ENCODE data around the gene RPS6KA1.

RPS6KA1 gene

DNA sequence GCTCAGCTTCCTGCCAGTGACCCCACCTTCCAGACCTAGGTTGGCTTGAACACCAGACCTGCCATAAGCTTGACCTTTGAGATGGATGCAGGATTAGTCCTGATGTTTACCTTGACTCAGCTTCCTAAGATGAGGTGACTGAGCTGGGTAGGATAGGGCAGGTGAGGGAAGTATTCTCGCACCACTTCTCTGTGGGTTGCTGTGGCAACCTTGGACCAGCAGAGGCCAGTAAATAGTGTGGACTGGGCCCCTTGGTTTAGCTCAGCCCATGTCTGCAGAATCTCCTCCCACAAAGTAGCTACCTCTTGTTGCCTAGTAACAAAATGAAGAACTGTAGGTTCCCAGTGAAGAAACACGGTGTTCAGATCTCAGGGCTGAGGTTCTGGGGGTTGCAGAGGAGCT, 8.4 kb downstream of the RPS6KA1 start:
- no peaks in the 10 kb centered on the region for H3K36me3 ChIP-seq (ENCODE audit: insufficient read depth, low read length)
- no peak overlapping the region for H3K4me3 ChIP-seq (ENCODE audit: low read length)
- H3K27me3 ChIP-seq (ENCODE audit: insufficient read depth, low read length), result no peaks in the 10 kb centered on the region
- peaks cover 5% of the 10 kb centered on the region for H3K4me1 ChIP-seq (ENCODE audit: insufficient read depth, low read length)
- H3K9me3 ChIP-seq (ENCODE audit: low read length), result no peaks in the 10 kb centered on the region
- no peak overlapping the region for H2AFZ ChIP-seq (ENCODE audit: low read depth, low read length)

DNA sequence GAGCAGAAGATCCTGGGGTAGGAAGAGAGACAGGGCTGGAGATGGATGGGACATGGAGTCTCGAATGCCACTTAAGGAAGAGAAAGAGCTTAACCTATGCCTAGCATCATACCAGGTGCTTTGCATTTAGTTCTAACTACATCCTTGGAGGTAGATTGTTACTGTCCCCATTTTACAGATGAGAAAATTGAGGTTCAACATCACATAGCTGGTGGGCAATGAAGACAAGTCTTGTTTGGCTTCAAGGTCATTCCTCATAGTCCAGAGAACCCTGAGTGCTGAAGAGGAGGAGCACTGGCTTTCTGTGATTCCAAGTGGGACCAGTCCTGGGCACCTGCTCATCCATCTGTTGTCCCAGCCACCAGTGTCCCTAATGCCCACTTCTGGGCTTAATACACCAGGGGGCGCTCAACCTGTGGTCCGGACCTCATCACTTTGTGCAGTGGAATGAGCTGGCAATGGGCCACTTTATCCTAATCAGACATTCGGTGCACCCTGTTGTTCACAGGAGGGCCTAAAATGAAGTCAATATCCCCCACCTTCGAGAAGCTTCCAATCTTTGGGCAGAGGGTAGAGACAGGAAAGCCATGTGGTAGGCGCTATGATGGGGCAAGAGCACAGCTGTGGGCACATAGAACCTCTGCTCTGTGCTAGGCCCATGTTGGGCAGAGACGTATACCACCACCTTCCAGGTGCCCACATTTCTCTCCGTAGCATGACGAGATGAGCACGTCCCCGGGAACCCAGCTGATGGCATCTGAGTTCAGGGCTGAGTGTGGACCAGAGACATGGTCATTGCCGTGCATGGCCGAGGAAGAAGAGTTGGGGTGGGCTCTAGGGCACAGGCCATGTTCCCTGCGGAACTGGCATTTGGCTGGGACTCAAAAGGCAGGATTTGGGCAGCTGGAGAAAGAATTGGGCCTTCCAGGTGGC, 9.2 kb downstream of the RPS6KA1 start:
- Histone ChIP-seq H3K9me3 (ENCODE audit: low read length) (no peaks in the 10 kb centered on the region), H3K4me3 (ENCODE audit: low read length) (no peak overlapping the region), H2AFZ (ENCODE audit: low read depth, low read length) (no peak overlapping the region), H3K27me3 (ENCODE audit: insufficient read depth, low read length) (no peaks in the 10 kb centered on the region), H3K36me3 (ENCODE audit: insufficient read depth, low read length) (no peaks in the 10 kb centered on the region), H3K4me1 (ENCODE audit: insufficient read depth, low read length) (peaks cover 5% of the 10 kb centered on the region)

DNA sequence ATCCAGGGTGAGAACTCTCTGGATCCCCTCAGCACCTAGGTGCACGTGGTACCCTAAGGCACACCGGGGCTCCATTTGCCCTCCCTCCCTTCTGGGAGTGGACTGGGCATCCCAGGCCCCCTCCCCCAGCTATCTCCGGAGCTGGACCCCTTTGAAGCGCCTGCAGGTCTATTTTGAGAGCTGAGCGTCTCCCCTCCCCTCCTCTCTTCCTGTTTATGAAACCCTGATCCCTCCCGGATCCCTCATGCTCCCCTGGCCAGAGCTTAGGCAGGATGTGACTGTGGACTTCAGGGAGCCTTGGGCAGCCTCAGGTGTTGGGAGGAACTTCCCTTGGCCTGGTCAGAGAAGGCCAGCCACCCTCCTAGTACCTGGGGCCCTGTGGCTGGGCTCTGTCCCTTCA, 10.2 kb downstream of the RPS6KA1 start:
- no peaks in the 10 kb centered on the region for H3K27me3 ChIP-seq (ENCODE audit: insufficient read depth, low read length)
- H3K9me3 ChIP-seq (ENCODE audit: low read length), result no peaks in the 10 kb centered on the region
- H3K36me3 ChIP-seq (ENCODE audit: insufficient read depth, low read length), result no peaks in the 10 kb centered on the region
- no peak overlapping the region for H2AFZ ChIP-seq (ENCODE audit: low read depth, low read length)
- no peak overlapping the region for H3K4me3 ChIP-seq (ENCODE audit: low read length)
- peaks cover 5% of the 10 kb centered on the region for H3K4me1 ChIP-seq (ENCODE audit: insufficient read depth, low read length)

DNA sequence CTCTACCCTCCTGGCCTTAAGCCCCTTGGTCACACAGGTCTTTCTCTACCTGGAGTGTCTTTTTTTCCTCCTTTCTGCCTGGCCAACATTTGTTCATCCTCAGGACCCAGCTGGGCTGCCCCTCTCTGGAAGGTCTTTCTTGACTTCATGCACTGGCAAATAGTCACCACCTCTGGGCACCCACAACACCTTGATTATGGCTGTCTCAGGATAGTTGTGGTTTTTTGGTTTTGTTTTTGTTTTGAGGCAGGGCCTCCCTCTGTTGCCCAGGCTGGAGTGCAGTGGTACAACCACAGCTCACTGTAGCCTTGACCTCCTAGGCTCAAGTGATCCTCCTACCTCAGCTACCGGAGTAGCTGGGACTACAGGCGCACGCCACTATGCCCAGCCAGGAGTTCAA, 10.8 kb downstream of the RPS6KA1 start:
- H2AFZ ChIP-seq (ENCODE audit: low read depth, low read length), result no peak overlapping the region
- H3K27me3 ChIP-seq (ENCODE audit: insufficient read depth, low read length), result no peaks in the 10 kb centered on the region
- no peaks in the 10 kb centered on the region for H3K36me3 ChIP-seq (ENCODE audit: insufficient read depth, low read length)
- H3K4me1 ChIP-seq (ENCODE audit: insufficient read depth, low read length), result peaks cover 5% of the 10 kb centered on the region
- no peak overlapping the region for H3K4me3 ChIP-seq (ENCODE audit: low read length)
- no peaks in the 10 kb centered on the region for H3K9me3 ChIP-seq (ENCODE audit: low read length)

DNA sequence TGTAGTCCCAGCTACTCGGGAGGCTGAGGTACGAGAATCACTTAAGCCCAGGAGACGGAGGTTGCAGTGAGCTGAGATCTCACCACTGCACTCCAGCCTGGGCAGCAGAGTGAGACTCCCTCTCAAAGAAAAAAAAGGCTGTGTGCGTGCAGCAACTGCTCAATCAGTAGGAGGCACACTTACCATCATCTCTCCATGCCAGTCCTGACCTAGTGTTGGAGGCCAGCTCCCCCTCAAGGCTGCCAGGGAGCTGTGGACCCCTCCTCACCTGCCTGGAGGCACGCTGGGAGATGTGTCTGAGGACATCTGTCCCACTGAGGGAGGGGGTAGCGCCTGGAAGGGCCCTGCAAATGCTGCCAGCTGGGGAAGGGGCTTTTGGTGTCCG, 11.9 kb downstream of the RPS6KA1 start:
- no peak overlapping the region for H3K4me3 ChIP-seq (ENCODE audit: low read length)
- H3K27me3 ChIP-seq (ENCODE audit: insufficient read depth, low read length), result no peaks in the 10 kb centered on the region
- no peak overlapping the region for H2AFZ ChIP-seq (ENCODE audit: low read depth, low read length)
- no peaks in the 10 kb centered on the region for H3K9me3 ChIP-seq (ENCODE audit: low read length)
- peaks cover 5% of the 10 kb centered on the region for H3K4me1 ChIP-seq (ENCODE audit: insufficient read depth, low read length)
- no peaks in the 10 kb centered on the region for H3K36me3 ChIP-seq (ENCODE audit: insufficient read depth, low read length)

DNA sequence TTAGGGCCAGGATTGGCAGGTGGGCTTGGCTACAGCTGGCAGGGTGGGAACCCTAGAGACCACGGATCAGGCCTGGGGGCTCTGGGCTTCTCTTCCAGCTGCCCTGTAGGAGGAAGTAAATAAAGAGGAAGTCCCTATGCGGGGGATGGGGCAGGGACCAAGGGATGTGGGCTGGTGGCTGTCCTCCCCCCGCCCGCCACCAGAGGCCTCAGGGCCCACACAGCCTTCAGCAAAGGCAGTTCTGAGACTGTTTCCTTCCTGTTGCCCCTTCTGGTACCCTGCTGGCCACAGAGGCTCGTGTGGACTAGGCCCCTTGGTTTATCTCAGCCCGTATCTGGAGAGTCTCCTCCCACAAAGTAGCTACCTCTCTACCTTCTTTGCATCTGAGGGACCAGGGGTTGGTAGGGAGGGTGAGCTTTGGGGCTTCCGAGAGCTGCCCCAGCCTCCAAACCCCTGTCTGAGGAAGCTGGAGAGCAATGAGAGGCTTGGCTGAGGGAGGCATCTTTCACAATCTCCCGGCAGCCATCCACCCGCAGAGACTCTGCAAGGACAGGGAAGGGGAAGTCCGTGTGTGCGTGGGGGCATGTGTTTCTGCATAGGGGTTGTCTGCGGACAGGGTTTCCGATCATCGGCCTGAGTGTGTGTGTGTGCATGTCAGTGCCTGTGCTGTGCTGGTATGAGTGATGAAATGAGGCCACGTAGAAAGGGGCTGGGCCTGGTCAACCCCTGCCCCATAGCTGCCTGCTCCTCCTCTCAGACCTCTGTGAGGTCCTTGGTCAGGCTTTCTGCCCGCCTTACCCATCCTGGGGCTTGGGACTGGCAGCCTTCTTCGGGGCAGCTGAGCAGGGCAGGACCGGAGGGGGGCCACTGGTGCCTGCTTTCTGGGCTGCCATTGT, 12.5 kb downstream of the RPS6KA1 start:
- H3K36me3 ChIP-seq (ENCODE audit: insufficient read depth, low read length), result no peaks in the 10 kb centered on the region
- no peak overlapping the region for H2AFZ ChIP-seq (ENCODE audit: low read depth, low read length)

DNA sequence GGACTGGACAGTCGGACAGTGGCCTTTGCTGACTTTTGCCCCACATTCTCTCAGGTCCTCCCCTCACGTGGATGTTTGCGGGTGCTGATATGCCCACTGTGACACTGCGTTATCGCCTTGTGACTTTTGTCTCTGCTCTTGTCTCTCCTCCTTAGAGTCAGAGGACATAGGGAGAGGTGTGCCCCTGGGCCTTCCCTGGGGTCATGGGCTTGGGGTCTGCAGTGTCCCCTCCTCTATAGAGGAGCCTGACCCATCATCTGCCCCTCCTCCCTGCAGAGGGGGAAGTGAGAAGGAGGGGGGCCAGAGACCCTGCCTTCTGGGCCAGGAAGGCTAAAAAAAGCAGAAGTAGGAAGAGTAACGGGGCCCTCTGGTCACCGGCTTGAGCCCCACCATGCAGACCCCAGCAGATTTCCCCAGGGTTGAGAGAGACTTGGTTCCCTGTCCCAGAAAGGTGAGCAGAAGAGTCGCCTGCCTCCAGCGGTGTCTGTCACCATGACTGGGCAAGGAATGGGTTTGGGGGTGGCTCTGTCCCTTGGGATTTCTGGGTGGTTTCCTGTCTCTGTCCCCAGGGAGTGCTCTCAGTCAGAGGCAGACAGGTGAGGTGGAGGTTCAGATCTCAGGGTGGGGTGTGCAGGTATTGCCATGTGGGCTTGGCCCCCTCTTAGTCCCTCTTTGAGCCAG, 13.3 kb downstream of the RPS6KA1 start:
- Histone ChIP-seq H3K4me3 (ENCODE audit: low read length) (no peak overlapping the region), H3K9me3 (ENCODE audit: low read length) (no peaks in the 10 kb centered on the region)

More for the DNA sequence above, 12.5 kb downstream of the RPS6KA1 start:
- H3K4me1 ChIP-seq (ENCODE audit: insufficient read depth, low read length), result peaks cover 5% of the 10 kb centered on the region
- no peaks in the 10 kb centered on the region for H3K9me3 ChIP-seq (ENCODE audit: low read length)
- no peak overlapping the region for H3K4me3 ChIP-seq (ENCODE audit: low read length)
- H3K27me3 ChIP-seq (ENCODE audit: insufficient read depth, low read length), result no peaks in the 10 kb centered on the region

DNA sequence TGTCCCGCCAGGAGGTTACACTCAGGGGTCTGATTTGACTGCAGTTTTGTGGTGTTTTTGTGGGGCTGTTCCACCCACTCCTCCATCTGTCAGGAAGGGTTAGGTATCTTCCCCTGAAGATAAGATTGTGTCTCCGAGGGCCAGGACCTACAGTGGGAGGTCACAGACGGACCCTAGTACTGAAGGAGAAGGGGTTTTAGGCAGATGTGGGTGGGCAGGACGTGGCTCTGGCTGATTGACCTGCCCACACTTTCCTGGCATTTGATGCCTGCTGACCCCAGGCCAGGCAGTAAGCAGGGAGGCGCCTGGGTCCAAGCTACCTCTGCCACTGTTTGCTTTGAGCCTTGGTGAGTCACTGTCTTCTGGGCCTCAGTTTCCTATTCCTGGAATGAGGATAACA, 13.9 kb downstream of the RPS6KA1 start:
- Histone ChIP-seq H3K27me3 (ENCODE audit: insufficient read depth, low read length) (no peaks in the 10 kb centered on the region), H3K36me3 (ENCODE audit: insufficient read depth, low read length) (no peaks in the 10 kb centered on the region), H3K9me3 (ENCODE audit: low read length) (no peaks in the 10 kb centered on the region), H2AFZ (ENCODE audit: low read depth, low read length) (no peak overlapping the region), H3K4me3 (ENCODE audit: low read length) (no peak overlapping the region), H3K4me1 (ENCODE audit: insufficient read depth, low read length) (peaks cover 5% of the 10 kb centered on the region)

More for the DNA sequence above, 13.3 kb downstream of the RPS6KA1 start:
- Histone ChIP-seq H3K36me3 (ENCODE audit: insufficient read depth, low read length) (no peaks in the 10 kb centered on the region), H2AFZ (ENCODE audit: low read depth, low read length) (no peak overlapping the region), H3K27me3 (ENCODE audit: insufficient read depth, low read length) (no peaks in the 10 kb centered on the region), H3K4me1 (ENCODE audit: insufficient read depth, low read length) (peaks cover 5% of the 10 kb centered on the region)

DNA sequence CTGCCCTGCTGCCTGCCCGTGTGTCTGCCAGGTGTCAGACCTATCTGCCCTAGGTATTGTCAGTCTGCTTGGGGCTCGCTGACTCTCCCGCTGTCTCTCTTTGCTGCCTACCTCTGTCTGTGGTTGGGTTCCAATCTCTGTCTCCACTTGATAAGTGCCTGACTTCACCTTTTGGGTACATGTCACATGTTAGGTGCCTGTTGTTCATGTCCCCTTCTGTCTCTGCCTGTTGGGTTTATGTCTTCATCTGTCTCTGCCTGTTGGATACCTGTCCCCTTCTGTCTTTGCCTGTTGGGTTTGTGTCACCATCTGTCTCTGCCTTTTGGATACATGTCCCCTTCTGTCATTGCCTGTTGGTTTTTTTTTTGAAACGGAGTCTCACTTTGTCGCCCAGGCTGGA, 14.6 kb downstream of the RPS6KA1 start:
- peaks cover 5% of the 10 kb centered on the region for H3K4me1 ChIP-seq (ENCODE audit: insufficient read depth, low read length)
- H3K27me3 ChIP-seq (ENCODE audit: insufficient read depth, low read length), result no peaks in the 10 kb centered on the region
- no peaks in the 10 kb centered on the region for H3K36me3 ChIP-seq (ENCODE audit: insufficient read depth, low read length)
- no peak overlapping the region for H3K4me3 ChIP-seq (ENCODE audit: low read length)
- no peak overlapping the region for H2AFZ ChIP-seq (ENCODE audit: low read depth, low read length)
- no peaks in the 10 kb centered on the region for H3K9me3 ChIP-seq (ENCODE audit: low read length)

DNA sequence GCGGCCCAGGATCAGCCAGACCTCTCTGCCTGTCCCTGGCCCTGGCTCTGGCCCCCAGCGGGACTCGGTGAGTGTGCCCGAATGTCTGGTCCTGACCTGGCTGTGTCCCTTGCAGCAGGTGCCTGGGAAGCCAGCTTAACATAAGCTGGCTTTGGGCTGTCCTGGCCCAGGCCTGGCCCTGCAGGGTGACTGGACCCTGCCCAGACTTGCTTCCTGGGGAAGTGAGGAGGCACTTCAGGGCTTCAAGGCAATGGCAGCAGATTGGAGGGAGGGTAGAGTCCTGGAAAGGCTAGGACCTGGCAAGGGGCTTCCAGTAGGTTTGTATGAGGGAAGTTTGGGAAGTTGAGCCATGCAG, 16.4 kb downstream of the RPS6KA1 start:
- Histone ChIP-seq H2AFZ (ENCODE audit: low read depth, low read length) (no peak overlapping the region), H3K36me3 (ENCODE audit: insufficient read depth, low read length) (no peaks in the 10 kb centered on the region), H3K4me3 (ENCODE audit: low read length) (no peak overlapping the region), H3K27me3 (ENCODE audit: insufficient read depth, low read length) (no peaks in the 10 kb centered on the region), H3K9me3 (ENCODE audit: low read length) (no peaks in the 10 kb centered on the region), H3K4me1 (ENCODE audit: insufficient read depth, low read length) (peaks cover 5% of the 10 kb centered on the region)

DNA sequence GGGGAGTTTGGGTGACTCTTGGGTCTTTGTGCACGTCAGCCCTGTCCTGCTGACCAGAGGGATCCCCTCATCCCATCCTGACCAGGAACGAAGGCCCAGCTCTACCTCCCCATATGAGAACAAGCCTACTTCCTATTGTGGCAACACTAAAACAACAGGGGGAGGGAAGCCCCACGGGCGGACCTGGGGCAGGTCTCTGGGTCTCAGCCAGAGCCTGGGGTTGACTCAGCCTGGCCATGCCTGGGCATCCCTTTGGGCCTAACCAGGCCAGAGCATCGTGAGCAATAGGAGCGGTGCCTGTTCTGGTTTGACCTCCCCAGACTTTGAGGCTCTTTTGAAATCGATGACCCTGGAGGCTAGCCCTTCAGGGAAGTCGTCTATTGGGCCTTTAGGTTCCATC, 16.8 kb downstream of the RPS6KA1 start:
- no peaks in the 10 kb centered on the region for H3K36me3 ChIP-seq (ENCODE audit: insufficient read depth, low read length)
- H3K9me3 ChIP-seq (ENCODE audit: low read length), result no peaks in the 10 kb centered on the region

DNA sequence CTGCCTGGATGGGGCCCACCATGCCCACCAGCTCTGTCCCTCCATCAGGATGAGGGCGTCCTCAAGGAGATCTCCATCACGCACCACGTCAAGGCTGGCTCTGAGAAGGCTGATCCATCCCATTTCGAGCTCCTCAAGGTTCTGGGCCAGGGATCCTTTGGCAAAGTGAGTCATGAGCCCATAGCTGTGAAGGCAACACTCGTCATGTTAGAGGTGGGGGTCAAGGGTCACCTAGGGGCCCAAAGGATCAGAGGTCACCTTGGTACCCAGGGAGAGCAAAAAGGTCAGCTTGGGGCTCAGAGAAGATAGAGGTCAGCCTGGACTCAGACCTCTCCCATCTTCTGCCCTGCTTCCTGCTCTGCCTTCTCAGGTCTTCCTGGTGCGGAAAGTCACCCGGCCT, 17.3 kb downstream of the RPS6KA1 start:
- Histone ChIP-seq H3K27me3 (ENCODE audit: insufficient read depth, low read length) (no peaks in the 10 kb centered on the region), H2AFZ (ENCODE audit: low read depth, low read length) (no peak overlapping the region), H3K9me3 (ENCODE audit: low read length) (no peaks in the 10 kb centered on the region), H3K4me3 (ENCODE audit: low read length) (no peak overlapping the region), H3K36me3 (ENCODE audit: insufficient read depth, low read length) (no peaks in the 10 kb centered on the region), H3K4me1 (ENCODE audit: insufficient read depth, low read length) (peaks cover 4% of the 10 kb centered on the region)

More for the DNA sequence above, 16.8 kb downstream of the RPS6KA1 start:
- Histone ChIP-seq H3K4me3 (ENCODE audit: low read length) (no peak overlapping the region), H3K27me3 (ENCODE audit: insufficient read depth, low read length) (no peaks in the 10 kb centered on the region), H2AFZ (ENCODE audit: low read depth, low read length) (no peak overlapping the region), H3K4me1 (ENCODE audit: insufficient read depth, low read length) (peaks cover 5% of the 10 kb centered on the region)

DNA sequence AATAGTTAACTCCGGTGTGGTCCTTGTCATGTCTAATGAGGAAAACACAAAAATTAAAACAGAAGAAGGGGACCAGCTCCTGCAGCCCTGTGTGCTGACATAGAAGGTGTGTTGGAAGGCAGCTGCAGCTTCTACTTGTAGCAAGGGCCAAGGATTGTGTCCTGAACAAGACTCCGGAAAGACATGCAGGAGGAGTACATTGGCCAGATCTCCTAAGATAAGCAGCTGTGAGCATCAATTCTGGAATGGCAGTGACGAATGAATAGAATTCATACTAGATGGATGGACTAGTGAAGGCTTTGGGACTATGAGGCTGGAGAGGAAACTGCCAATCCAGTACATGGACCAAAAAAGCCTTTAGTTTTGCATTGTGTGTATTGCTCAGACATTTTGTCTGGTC, 19.3 kb downstream of the RPS6KA1 start:
- Histone ChIP-seq H3K36me3 (ENCODE audit: insufficient read depth, low read length) (peaks cover 3% of the 10 kb centered on the region), H3K9me3 (ENCODE audit: low read length) (no peaks in the 10 kb centered on the region), H3K4me3 (ENCODE audit: low read length) (no peak overlapping the region), H2AFZ (ENCODE audit: low read depth, low read length) (no peak overlapping the region), H3K4me1 (ENCODE audit: insufficient read depth, low read length) (no peaks in the 10 kb centered on the region), H3K27me3 (ENCODE audit: insufficient read depth, low read length) (no peaks in the 10 kb centered on the region)

Measured in neuron (in vitro differentiated cells).